ENCODE measurements around the gene KLF5.

DNA sequence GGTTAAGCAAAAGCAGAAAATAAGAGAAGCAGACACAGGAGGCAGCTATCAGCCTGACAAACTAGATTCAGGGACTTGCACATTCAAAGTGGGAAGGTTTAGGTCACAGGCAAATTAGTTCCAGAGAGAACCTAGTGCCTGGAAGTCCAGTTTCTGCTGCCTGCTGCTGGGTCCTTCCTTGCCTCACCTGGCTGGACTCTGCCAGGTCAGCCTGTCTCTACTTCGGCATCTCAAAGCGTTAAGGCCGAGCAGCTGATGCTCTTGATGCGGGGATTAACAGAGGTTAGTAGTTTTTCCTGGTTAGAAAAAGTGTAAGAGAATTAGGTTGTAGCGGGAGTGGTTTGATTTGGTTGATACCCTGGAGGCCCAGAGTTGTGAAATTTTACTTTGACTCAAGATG lies 52.0 kb downstream of the KLF5 start:
- TF ChIP-seq CTCF (IDR thresholded peaks at IDR 0.05), result no peak
- TF ChIP-seq POLR2A (IDR thresholded peaks at IDR 0.05), result no peak
- TF ChIP-seq EP300 (IDR thresholded peaks at IDR 0.05), result no peak

Data from ovary (tissue), 3 donors.